Pancreas (tissue), 10 donors: ENCODE results near the gene MPPED1. TPM values are rescaled to one million over a fixed set of nuclear protein-coding genes. Genes with fewer than 3 reads are reported as not detected.
A peak's percentile ranks its signal among the peaks of the same experiment; 100 is the strongest.

Experiments used
- ATAC-seq, 4 donors: fragments of 200-7000 bp; cut with Tn5 transposase; one replicate each; pipeline versions ENCODE4 v1.8.0 to v1.9.1; 2020; ENCODE audit warnings: mild to moderate bottlenecking in 4 of 4, moderate library complexity in 4 of 4
- DNase-seq, 6 donors: peaks; one replicate each; pipeline ENCODE4 v3.0.0-alpha.2; 2020
- FAIRE-seq: peaks from 2 replicates; lab custom pipeline; 2012; peaks lifted over from hg19 to GRCh38; lab: Jason Lieb, UNC
- H3K27ac ChIP-seq, 4 donors: fragments of 200-600 bp; sonication (generic); 1 replicate in 3 of 4; 2 replicates in 1 of 4; pipeline versions ENCODE4 v1.5.0 to v1.8.0; 2020
- H3K27me3 ChIP-seq, 4 donors: fragments of 200-600 bp; one replicate each; pipeline ENCODE4 v1.8.0; 2021
- H3K36me3 ChIP-seq, 3 donors: fragments of 200-600 bp; sonication (generic) in 1 of 3; one replicate each; pipeline versions ENCODE4 v1.5.0 to v1.8.0; 2020 to 2021
- H3K4me1 ChIP-seq, 3 donors: fragments of 200-600 bp; one replicate each; pipeline ENCODE4 v1.8.0; 2021
- H3K4me3 ChIP-seq, 4 donors: fragments of 200-600 bp; sonication (generic) in 2 of 4; one replicate each; pipeline versions ENCODE4 v1.5.0 to v1.8.0; 2020 to 2021
- H3K9me3 ChIP-seq, 4 donors: fragments of 200-600 bp; one replicate each; pipeline ENCODE4 v1.8.0; 2021
- WGBS, 2 donors: extraction: QIAGEN DNeasy Blood & Tissue Kit; methylation state at CpG; one replicate each; pipeline ENCODE4 v1.1.7; 2013; 5-methylcytosine and 5-hydroxymethylcytosine counted together
- intact Hi-C, 3 donors: fragments of 100-400 bp; cut with DNase I; formaldehyde crosslinking; loops; one replicate each; pipeline versions ENCODE4 v1.11.1 to v1.14.2; 2022
- polyA plus RNA-seq, 2 donors: library from polyadenylated mRNA; stranded (reverse); fragments of 200-250 nt; gene quantifications; one replicate each; pipeline ENCODE4 v1.2.3, GENCODE V29; 2013
- total RNA-seq, 6 donors: library from RNA; stranded (reverse); fragmentation: NEBNext Ultra II Directional in 4 of 6; extraction: Animal tissue kit (Norgen Biotek cat#: 25700) in 4 of 6; gene quantifications; one replicate each; pipeline versions ENCODE4 v1.2.1 to v1.2.4, GENCODE V29; 2021 to 2023
- TF ChIP-seq, protein P1 (sequence below), 4 donors: fragments of 200-600 bp; sonication (generic) in 3 of 4; IDR thresholded peaks; one replicate each; pipeline versions ENCODE4 v1.5.0 to v1.8.0; 2021; ENCODE audit warnings: antibody characterized with exemption in 4 of 4
- donor health status: healthy with polysubstance abuse.
- donor health status: DM: no; HTN: no; CAD: no; lungs with moderate emphysema.
- donor health status: DM: no; HTN: no; CAD: no.
- donor health status: control.
- donor health status: control.
- donor health status: Bipolar disorder and iron deficiency.
- donor health status: DM: yes; HTN: yes; CAD: no.
- donor health status: DM: no; HTN: no; CAD: no.
- donor health status: DM: no; HTN: no; CAD: no.
- donor health status: DM: yes; HTN: yes; CAD: no.

The MPPED1 gene
- total and polyA plus RNA-seq, 8 donors: 0.05 TPM; not detected in 7

GRCh38 chr22:43441751-43442150 lies 29.9 kb downstream of the MPPED1 start:
- DNase-seq (no peak), ATAC-seq (no peak), FAIRE-seq (no peak)
- H3K36me3 ChIP-seq: no peaks in the 10 kb centered on the region
- WGBS, 2 donors: 54 to 59% methylated on average over 8 of the region's 8 CpGs
- no peaks in the 10 kb centered on the region for H3K9me3 ChIP-seq
- no peaks in the 10 kb centered on the region for H3K27me3 ChIP-seq
- TF ChIP-seq, protein P1, sequence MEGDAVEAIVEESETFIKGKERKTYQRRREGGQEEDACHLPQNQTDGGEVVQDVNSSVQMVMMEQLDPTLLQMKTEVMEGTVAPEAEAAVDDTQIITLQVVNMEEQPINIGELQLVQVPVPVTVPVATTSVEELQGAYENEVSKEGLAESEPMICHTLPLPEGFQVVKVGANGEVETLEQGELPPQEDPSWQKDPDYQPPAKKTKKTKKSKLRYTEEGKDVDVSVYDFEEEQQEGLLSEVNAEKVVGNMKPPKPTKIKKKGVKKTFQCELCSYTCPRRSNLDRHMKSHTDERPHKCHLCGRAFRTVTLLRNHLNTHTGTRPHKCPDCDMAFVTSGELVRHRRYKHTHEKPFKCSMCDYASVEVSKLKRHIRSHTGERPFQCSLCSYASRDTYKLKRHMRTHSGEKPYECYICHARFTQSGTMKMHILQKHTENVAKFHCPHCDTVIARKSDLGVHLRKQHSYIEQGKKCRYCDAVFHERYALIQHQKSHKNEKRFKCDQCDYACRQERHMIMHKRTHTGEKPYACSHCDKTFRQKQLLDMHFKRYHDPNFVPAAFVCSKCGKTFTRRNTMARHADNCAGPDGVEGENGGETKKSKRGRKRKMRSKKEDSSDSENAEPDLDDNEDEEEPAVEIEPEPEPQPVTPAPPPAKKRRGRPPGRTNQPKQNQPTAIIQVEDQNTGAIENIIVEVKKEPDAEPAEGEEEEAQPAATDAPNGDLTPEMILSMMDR (IDR thresholded peaks at IDR 0.05): no peak
- intact Hi-C loops: no loop called here
- no peak overlapping the region for H3K4me3 ChIP-seq
- H3K4me1 ChIP-seq: no peaks in the 10 kb centered on the region
- no peak overlapping the region for H3K27ac ChIP-seq

DNA sequence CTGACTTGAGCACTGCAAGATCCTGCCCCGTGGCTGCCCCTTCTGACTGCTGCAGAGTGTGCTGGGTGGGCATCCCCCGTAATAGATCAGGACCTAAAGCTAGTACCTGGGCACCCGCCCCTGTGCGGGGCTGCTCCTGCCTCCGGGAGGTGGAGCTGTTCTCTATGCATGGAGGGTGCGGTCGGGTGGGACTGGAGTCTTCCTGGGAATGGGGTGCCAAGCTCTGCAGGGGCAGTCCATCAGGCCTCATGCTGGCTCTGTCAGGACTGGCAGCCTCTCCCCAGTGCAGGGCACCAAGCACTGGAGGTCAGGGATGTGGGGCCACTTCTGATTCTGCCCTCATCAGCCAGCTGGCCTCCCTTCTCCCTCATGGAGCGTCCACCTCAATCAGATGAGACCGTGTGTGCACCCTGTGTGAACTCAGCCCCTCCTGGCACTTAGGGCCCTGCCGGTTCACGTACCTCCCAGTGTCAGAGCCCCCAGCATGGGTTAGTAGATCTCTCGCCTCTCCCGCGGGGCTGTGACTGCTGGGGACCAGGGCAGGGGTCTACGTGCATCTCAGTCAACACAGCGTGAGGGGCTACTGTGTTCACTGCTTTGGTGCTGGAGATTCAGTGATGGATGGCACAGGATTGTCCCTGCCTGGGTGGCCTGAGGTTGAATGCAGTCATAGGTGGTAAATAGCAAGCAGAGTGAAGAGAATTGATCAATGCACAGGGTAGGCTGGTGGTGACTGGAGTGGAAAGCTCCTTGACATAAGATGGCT lies 30.8 kb downstream of the MPPED1 start:
- no peak for FAIRE-seq
- no peak for DNase-seq
- TF ChIP-seq, protein P1 (IDR thresholded peaks at IDR 0.05): no peak
- H3K4me1 ChIP-seq: no peaks in the 10 kb centered on the region
- intact Hi-C loops: no loop called here
- no peaks in the 10 kb centered on the region for H3K36me3 ChIP-seq
- H3K27ac ChIP-seq: no peak overlapping the region
- no peaks in the 10 kb centered on the region for H3K27me3 ChIP-seq
- WGBS, 2 donors: 64 to 82% methylated on average over 16 of the region's 16 CpGs
- H3K9me3 ChIP-seq: no peaks in the 10 kb centered on the region
- H3K4me3 ChIP-seq: no peak overlapping the region
- ATAC-seq: no peak

DNA sequence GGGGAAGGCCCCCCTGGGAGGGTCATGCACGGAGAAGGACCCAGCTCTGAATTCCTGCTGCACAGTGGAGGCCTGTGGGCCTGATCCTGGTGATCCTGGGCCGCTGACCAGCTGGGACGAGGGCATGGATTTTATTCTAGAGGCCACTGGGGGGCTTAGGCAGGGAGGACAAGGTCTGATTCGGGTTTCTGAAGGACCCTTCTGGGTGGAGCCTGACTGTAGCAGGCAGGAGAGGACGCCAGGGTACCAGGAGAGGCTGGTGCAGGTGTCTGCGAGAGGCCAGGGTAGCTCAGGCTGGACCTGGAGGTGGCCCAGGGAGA lies 31.3 kb downstream of the MPPED1 start:
- intact Hi-C loops: no loop called here
- TF ChIP-seq, protein P1 (IDR thresholded peaks at IDR 0.05): no peak
- no peak for ATAC-seq
- Histone ChIP-seq H3K4me1 (no peaks in the 10 kb centered on the region), H3K4me3 (no peak overlapping the region), H3K27me3 (no peaks in the 10 kb centered on the region), H3K27ac (no peak overlapping the region), H3K36me3 (no peaks in the 10 kb centered on the region), H3K9me3 (no peaks in the 10 kb centered on the region)
- WGBS, 2 donors: 59 to 69% methylated on average over 6 of the region's 6 CpGs
- DNase-seq: no peak
- FAIRE-seq: no peak

GRCh38 chr22:43446037-43446803 lies 34.4 kb downstream of the MPPED1 start:
- peaks cover 0 to 5% (median 0%) of the 10 kb centered on the region in 4 donors for H3K27me3 ChIP-seq
- DNase-seq: no peak
- H3K36me3 ChIP-seq: no peaks in the 10 kb centered on the region
- WGBS, 2 donors: 64 to 83% methylated on average over 10 of the region's 10 CpGs
- TF ChIP-seq, protein P1 (IDR thresholded peaks at IDR 0.05): no peak
- no peaks in the 10 kb centered on the region for H3K9me3 ChIP-seq
- H3K4me3 ChIP-seq: no peak overlapping the region
- FAIRE-seq: no peak
- H3K4me1 ChIP-seq: no peaks in the 10 kb centered on the region
- ATAC-seq: no peak
- intact Hi-C loops: no loop called here
- H3K27ac ChIP-seq: no peak overlapping the region

DNA sequence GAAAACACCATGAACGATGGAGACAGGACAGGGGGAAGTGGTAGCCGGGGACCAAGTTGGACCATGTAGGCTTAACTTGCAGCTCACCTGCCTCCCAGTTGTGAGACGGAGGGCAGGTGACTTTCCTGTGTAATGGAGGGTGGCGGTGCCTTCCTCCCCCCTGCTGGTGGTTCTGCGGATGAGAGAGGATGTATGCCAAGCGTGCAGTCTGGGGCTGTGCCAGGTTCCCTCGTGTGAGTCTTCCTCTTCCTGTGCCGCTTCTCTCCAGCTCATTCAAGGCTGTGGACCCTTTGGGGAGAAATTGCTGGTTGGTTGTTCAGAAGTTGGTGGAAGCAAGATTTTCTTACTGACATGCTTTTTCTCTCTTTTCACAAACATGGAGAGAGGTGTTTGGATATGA lies 35.1 kb downstream of the MPPED1 start:
- Histone ChIP-seq H3K9me3 (no peaks in the 10 kb centered on the region), H3K27ac (no peak overlapping the region), H3K4me1 (no peaks in the 10 kb centered on the region), H3K36me3 (no peaks in the 10 kb centered on the region), H3K4me3 (no peak overlapping the region), H3K27me3 (peaks cover 0 to 5% (median 0%) of the 10 kb centered on the region in 4 donors)
- intact Hi-C loops: no loop called here
- WGBS, 2 donors: 23% methylated on average over 8 of the region's 8 CpGs
- TF ChIP-seq, protein P1 (IDR thresholded peaks at IDR 0.05): no peak
- no peak for DNase-seq
- peak in 1 of 4 donors; percentile 28 for ATAC-seq
- FAIRE-seq: no peak
